Activated CD4-positive, alpha-beta T cell treated with anti-CD3 and anti-CD28 coated beads, Interleukin-2, amount 50 U/mL, for 24 hours (primary cell): Measurements from ENCODE around the gene QRICH1.

ENCODE experiments used
- DNase-seq, 2 donors: peaks; one replicate each; pipeline ENCODE4 v3.0.0-alpha.2; 2020; ENCODE audit warnings: low read depth in 1 of 2, low spot score in 1 of 2

QRICH1 gene

DNA sequence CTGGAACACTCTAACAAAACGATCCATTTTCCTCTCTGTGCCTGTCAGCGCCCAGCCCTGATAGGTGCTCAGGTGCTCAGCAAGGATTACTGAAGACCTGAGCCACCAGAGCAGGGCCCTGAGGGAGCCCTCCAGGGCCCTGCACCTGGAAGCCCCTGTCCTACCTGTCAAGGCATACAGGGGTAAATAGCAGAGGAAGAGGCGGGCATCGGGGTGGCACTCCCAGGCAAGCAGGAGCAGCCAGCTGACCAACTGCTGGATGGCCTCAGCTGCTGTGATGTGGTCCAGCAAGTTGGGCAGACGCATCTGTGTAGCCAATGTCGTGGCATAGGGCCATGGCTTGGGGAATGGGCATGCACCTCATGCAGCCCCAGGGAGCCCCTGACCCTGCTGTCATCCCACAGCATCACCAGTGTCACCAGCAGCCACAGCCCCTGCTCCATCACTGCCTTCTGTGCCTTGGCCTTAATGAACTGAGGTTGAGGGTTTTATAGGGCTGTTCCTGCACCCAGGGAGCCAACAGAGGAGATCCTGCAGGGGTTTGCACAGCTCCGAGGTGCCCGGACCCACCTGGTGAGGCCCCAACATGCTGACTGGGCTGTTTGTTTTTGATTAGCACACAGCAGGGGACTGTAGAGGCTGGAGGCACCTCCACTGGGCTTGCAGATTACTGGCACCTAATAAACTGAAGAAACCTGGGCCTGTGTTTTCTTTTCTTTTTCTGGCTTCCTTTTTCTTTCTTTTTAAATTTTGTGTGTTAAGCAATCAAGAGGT lies 94.6 kb downstream of the QRICH1 start:
- DNase-seq: no peak

DNA sequence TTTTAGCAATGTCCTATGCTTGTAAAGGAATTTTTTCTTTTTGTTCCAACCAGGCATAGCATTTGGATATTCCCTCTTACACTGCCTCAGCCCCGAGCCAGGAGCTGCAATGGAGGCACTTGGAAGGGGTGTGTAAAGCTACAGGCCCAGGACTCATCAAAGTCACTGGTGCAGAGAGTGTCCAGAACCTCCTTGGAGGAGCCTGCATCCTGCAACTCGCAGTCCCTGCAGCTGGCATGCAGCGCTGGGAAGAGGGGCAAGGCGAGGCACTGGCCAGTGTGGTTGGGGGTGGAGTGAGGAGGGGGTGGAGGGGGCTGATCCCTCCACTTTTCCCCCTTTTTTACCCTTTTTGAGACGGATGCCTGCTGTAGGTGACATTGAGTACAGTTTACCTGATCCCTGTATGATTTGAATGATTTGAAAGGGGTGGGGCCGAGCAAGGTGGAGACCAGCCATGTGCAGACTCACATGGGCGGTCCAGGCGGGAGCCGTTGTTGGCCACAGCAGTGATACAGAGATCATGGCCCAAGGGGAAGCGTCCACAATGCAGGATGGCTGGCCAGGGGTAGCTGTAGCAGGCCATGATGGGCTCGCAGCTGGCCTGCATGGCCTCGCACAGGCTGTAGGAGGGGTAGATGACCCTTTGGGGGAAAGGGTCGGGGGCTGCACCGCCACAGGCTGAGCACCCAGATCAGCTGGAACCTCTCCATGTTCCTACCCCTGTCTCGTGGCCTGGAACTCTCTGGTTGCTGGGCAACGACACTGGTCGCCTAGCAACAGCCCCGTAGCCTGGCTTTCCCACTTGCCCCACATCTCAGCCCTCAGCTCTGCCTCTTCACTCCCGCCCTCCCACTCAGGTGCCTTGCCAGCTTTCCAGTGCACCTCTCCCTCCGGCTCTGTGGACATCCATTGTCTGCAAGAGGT lies 95.9 kb downstream of the QRICH1 start:
- no peak for DNase-seq

DNA sequence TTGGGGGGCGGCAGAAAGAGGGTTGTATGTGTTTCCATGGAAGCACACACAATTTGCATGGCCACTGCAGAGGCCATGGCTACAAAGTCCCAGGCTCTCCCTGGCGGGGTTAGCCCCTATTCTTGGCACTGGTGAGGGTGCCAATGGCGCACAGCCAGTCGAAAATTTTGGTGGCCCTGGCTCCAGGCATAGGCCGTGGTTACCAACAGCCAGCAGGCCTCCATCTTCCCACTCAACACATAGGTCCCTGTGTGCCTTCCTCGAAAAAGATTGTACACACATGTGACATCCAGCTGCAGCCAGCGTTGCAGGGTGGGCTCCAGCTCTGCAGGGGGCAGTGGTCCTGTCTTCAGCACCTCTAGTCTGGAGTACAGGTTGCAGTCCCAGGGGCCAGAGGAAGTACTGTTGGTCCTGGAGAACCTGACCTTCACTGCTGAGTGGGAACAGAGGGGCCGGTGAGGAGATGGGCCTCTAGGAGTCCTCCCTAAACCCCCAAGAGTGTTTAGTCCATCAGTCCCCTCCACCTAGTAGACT lies 96.7 kb downstream of the QRICH1 start:
- no peak for DNase-seq

DNA sequence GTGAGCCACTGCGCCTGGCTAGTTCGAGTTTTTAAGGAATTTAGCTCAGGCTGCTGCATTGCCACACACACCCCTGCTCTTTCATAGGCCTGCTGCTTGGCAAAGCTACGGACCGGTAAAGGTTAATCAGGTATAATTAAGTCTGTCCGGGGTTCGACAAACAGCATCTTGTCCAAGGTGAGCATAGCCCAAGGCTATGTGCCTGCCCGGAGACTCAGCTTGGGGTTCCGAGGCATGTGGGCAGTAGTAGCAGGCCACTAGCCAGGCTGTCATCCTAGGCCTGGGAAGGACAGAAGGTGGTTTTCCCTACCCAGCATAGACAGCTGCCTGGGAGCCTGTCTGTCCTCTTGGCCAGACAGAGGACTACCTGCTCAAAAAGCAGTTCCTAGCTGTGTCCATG lies 97.2 kb downstream of the QRICH1 start:
- DNase-seq: no peak

DNA sequence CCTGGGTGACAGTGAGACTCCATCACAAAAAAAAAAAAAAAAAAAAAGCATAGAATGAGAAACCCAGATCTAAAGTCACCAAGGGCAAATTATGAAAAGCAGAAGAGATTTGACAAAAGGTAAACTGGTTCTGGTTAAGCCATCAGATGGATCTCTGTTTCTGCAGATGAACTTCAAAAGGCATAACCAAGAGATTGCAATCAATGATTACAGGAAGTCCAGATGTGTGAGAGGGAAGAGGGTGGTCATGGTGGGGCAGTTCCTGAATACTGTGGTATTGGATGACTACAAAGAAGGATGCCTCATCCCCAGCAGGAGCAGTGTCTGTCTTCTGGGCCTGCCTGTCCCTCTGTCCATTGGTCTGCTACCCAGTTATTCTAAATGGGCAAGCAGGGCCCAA lies 100.0 kb downstream of the QRICH1 start:
- DNase-seq: no peak

DNA sequence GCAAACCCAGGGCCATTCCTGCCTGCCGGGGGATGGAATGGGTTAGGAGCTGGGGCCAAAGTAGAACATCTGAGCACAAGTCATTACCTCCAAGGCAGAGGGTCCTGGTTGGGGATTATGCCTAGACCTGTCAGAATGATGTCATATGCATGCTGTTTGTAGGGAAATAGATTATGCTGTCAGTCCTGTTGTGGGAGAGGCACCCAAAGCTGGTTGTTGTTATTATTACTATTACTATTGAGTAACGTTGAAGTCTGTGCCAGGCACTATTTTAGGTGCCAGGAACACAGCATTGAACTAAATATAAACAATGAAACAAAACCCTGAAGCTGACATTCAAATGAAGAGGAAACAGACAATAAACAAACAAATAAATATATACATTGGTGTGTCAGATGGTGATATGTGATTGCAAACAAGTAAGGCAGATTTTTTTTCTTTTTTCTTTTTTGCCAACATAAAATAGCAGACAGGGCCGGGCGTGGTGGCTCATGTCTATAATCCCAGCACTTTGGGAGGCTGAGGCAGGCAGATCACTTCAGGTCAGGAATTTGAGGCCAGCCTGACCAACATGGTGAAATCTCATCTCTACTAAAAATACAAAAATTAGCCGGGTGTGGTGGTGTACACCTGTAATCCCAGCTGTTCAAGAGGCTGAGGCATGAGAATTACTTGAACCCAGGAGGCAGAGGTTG lies 101.9 kb downstream of the QRICH1 start:
- DNase-seq: no peak

DNA sequence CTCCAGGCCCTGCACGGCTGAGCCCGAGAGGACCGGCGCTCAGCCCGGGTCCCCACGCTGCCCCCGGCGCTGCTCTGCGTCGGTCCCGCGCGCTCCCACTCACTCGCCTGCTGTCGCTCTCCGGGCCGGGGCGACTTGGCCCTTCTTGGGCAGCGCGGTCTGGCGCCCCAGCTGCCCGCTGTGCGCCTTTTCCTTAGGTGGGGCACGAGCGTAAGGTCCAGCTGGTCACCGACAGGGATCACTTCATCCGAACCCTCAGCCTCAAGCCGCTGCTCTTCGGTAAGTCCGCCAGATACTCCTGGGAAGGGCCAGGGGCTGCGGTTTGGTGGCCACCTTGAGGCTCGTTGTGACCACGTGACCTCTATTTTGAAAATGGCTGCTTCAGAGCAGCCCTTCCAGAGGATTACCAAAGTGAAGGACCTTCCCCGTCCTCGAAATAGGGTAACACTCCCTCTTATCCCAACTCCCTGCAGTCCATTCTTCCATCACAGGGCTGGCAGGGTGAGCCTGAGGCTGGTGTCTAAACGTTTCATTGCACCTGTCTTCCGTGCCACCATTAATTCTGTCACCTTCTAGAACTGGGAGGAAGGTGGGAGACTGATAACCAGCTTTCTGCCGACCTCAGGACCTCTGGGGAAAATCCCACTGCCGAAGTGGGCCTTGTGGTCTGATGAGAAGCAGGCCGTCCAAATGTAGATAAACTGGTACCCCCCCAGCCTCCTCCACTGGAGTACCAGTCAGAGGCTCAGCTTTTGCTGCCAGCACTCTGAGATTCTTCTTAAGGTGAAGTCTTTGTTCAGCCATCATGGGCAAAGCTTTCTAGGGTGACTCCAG lies 103.0 kb downstream of the QRICH1 start:
- no peak for DNase-seq

DNA sequence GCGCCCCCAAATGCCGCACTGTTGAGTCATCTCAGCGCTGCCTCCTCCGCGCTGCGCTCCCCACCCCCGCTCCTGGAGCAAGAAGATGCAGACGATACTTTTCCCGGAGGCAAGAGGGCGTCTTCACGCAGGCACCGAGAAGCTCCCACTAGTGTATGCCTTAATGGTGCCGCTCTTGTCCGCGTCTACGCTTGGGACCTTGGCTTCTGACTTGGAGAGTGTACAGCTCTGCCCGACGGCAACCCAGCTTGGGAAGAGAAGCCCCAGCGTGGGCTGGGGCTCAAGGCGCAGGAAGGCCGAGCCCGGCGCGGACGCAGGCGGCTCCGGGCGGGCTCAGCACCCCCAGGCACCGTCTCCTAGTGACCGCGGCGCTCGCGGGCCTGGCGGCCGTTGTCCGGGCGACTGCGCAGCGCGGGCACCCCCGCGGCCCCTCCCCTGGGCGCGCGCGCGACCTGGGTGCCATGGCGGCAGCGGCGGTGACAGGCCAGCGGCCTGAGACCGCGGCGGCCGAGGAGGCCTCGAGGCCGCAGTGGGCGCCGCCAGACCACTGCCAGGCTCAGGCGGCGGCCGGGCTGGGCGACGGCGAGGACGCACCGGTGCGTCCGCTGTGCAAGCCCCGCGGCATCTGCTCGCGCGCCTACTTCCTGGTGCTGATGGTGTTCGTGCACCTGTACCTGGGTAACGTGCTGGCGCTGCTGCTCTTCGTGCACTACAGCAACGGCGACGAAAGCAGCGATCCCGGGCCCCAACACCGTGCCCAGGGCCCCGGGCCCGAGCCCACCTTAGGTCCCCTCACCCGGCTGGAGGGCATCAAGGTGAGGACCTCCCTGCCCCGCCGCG lies 103.9 kb downstream of the QRICH1 start, which contains the start of gene P4HTM:
Gene P4HTM (plus strand): TSS at position 446 of the 840 bp plus-strand sequence. CDS start 16 bp downstream, at position 462.
- DNase-seq: peak; percentile 56 to 78

DNA sequence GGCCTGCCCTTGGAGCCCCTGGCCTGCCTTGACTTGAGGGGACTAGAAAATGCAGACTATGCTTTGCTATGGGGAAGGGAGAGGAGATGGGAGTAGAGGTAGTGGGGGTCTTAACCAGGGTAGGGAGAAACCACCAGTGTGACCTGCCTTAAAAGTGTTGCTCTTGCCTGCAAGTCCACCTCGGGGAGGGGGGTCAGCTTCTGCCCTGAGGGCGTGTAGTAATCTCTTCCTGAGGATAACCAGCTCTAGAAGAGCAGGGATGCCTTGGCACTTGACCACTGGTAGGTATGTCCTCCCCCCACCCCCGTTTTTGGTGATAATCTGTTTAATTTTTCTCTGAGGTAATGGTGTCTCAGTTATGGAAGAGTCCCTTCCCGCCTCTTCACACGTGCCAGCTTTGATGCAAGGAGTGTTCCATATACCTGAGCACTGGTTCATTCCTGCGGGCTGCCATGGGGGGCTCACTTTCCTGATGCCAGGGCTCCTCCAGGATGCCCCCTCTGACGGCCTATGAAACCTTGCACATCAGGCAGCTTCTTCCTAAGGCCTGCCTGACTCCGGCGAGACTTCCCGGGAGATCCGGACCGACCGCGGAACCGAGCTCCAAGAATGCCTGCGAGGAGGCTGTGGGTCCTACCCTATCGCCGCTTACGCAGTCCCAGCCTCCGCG lies 104.6 kb downstream of the QRICH1 start:
- no peak for DNase-seq

DNA sequence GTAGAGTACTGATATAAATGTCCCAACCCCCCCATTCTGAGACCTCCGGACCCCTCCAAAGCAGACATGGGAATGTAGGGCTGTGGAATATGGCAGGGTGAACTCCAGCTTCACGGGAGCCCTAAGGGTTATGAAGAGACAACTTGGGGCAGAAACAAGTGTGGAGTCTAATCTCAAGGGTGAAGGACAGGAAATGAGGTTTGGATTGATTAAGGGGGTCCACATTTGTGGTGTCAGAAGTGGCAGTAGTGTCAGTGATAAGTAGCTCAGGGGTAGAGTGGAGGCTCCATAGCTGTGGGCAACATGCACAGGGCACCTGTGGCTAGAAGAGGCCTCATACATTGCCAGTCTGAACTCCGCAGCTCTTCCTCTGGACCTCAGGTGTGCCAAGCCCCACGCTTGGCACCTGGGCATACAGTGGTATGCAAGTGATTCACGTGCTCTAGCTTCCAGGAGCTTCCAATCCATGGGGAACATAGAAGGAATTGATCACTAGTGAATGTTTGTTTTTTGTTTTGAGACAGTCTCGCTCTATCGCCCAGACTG lies 108.0 kb downstream of the QRICH1 start:
- no peak for DNase-seq

DNA sequence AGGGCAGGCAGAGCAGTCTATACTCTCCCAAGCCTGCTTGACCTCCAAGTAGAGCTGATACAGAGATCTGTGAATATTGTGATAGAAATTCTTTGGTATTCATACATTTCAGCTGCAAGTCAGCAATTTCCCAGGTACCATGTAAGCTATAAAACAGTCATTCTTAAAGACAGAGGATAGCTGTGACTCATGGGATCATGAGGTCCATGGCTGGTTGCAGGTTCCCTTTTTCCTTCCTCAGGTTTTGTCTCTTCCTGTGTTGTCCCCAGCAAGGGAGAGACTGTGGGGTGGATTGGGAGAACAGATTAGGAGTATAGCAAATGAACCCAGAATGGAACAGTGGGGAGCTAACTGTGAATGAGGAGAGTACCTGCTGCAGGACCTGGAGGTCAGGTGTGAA lies 109.2 kb downstream of the QRICH1 start:
- DNase-seq: no peak

DNA sequence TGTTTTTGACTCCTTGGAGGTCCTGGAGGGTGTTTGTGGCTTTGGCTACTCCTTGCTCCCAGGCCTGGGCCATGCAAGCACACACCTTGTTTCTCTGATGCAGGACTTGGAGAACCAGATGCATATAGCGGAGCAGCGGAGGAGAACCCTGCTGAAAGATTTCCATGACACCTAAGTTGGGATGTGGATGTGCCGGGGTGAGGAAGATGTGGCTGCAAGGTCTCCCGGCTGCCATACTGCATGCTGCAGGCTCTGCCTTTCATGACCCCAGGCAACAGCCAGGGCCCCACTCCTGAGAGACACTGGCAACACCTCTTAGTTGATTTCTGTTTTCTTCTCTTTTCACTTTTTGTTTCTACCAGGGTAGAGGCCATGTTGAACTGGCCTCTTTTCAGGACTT lies 110.8 kb downstream of the QRICH1 start:
- DNase-seq: no peak

DNA sequence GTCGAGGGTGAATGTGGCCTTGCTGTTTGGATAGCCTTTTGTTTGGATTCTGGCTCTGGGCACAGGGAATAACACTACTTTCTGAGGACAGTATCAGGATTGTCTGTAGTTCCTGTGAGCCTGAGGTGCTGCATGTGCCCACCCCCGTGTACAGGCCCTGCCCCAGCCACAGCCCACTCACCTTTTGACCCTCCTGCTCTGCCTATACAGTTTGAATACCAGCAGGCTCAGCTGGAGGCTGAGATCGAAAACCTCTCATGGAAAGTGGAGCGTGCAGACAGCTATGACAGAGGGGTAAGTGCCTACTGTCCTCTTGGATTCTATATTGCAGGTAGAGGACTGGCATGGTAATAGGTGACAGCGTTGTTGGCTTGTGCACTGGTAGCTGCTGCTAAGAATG lies 111.2 kb downstream of the QRICH1 start:
- DNase-seq: no peak

DNA sequence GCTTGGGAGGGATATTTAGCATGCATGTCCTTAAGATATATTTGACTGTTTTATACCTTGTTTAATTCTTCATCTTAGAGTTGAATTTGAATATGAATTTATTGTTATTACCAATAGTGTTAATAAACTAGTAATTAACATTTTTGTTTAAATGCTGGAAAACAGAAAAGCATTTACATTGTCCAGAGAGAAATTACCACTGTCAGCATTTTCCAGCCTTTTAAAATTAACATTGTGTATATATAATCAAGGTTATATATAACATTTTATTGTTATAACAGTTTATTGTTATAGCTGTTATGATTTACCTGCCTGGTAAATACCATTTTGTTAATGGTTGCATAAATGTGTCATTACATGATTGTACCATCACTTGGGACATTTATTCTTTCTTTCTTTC lies 111.9 kb downstream of the QRICH1 start:
- no peak for DNase-seq

DNA sequence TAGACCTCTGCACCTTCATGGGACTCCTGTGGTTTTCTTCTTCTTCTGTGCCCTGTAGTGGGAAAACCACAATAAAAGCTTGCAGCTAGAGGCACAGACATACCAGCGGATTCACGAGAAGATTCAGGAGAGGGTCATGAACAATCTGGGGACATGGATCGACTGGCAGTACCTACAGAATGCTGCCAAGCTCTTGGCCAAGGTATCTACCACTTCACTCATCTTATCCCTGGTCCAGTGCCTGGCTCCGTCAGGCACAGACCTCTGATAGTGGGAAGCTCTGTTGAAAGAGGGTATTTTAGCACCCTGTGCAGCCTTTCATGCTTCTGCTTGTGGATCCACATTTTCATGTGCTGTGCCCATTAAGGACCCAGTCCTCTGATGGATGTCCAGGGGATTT lies 113.6 kb downstream of the QRICH1 start:
- DNase-seq: no peak
